CD14-positive monocyte (primary cell): Measurements from ENCODE around the gene KLF15. TPM values are rescaled to one million over a fixed set of nuclear protein-coding genes. Genes with fewer than 3 reads are reported as not detected.

Experiments
- DNase-seq, 3 donors: peaks; one replicate each; pipeline ENCODE4 v3.0.0-alpha.2; 2011 to 2022
- H2AFZ ChIP-seq: 2 replicates; pipeline ENCODE4 v1.6.0; 2012; ENCODE audit warnings: mild to moderate bottlenecking, low read depth, low read length, inconsistent platforms; ENCODE audit not compliant: insufficient read depth, poor library complexity, severe bottlenecking
- H3K27ac ChIP-seq, 2 donors: 1 replicate in 1 of 2; 2 replicates in 1 of 2; pipeline ENCODE4 v1.5.1; 2012 to 2013; ENCODE audit warnings: low read length in 2 of 2, control low read depth in 1 of 2, inconsistent platforms in 1 of 2, low read depth in 1 of 2, mild to moderate bottlenecking in 1 of 2
- H3K27me3 ChIP-seq, 2 donors: one replicate each; pipeline versions ENCODE4 v1.6.0 to v1.6.1; 2011 to 2013; ENCODE audit warnings: low read length in 2 of 2; ENCODE audit not compliant: control insufficient read depth in 2 of 2, insufficient read depth in 2 of 2
- H3K36me3 ChIP-seq, 2 donors: replicated peaks in 1 of 2; 1 replicate in 1 of 2; 2 replicates in 1 of 2; pipeline versions ENCODE4 v1.5.1 to v1.6.1; 2012 to 2013; ENCODE audit warnings: low read length in 2 of 2, control low read depth in 1 of 2, inconsistent platforms in 1 of 2, mild to moderate bottlenecking in 1 of 2; ENCODE audit not compliant: insufficient read depth in 2 of 2, control insufficient read depth in 1 of 2
- H3K4me1 ChIP-seq, 2 donors: 1 replicate in 1 of 2; 2 replicates in 1 of 2; pipeline versions ENCODE4 v1.5.1 to v1.6.1; 2012 to 2013; ENCODE audit warnings: low read length in 2 of 2, control low read depth in 1 of 2, inconsistent platforms in 1 of 2, mild to moderate bottlenecking in 1 of 2, moderate library complexity in 1 of 2; ENCODE audit not compliant: insufficient read depth in 2 of 2, control insufficient read depth in 1 of 2
- H3K4me2 ChIP-seq: replicated peaks from 2 replicates; pipeline ENCODE3; 2012; ENCODE audit warnings: low read length, moderate library complexity, mild to moderate bottlenecking; ENCODE audit not compliant: poor library complexity, severe bottlenecking; ENCODE audit errors: extremely low read depth
- H3K4me3 ChIP-seq, 3 experiments: fragments of 200-600 bp in 1 of 3; sonication (generic) in 1 of 3; replicated peaks in 1 of 3; 1 replicate in 2 of 3; 2 replicates in 1 of 3; pipeline ENCODE4 v1.5.1; 2011 to 2013; ENCODE audit warnings: low read length in 3 of 3, mild to moderate bottlenecking in 3 of 3, control low read depth in 2 of 3, low read depth in 2 of 3, inconsistent platforms in 1 of 3, moderate library complexity in 1 of 3
- H3K79me2 ChIP-seq: 2 replicates; pipeline ENCODE4 v1.6.0; 2012; ENCODE audit warnings: mild to moderate bottlenecking, control low read depth, inconsistent platforms, low read length, moderate library complexity; ENCODE audit not compliant: insufficient read depth
- H3K9ac ChIP-seq: 2 replicates; pipeline ENCODE4 v1.6.0; 2017; ENCODE audit warnings: low read length, mild to moderate bottlenecking; ENCODE audit not compliant: insufficient read depth, poor library complexity, severe bottlenecking
- H3K9me3 ChIP-seq, 2 donors: replicated peaks in 1 of 2; 1 replicate in 1 of 2; 2 replicates in 1 of 2; pipeline versions ENCODE4 v1.5.1 to v1.6.1; 2012 to 2013; ENCODE audit warnings: low read length in 2 of 2, control low read depth in 1 of 2; ENCODE audit not compliant: control insufficient read depth in 1 of 2, insufficient read depth in 1 of 2
- H4K20me1 ChIP-seq: 2 replicates; pipeline ENCODE4 v1.6.0; 2012; ENCODE audit warnings: mild to moderate bottlenecking, low read length, control low read depth, moderate library complexity; ENCODE audit not compliant: insufficient read depth
- H3K27ac Mint-ChIP-seq, 7 donors: one replicate each; pipeline ENCODE4 v1.8.0; 2020; ENCODE audit warnings: mild to moderate bottlenecking in 7 of 7, mixed read lengths in 7 of 7, moderate library complexity in 6 of 7, inconsistent platforms in 2 of 7
- H3K27me3 Mint-ChIP-seq, 3 donors: one replicate each; pipeline ENCODE4 v1.8.0; 2021 to 2022; ENCODE audit warnings: low read depth in 3 of 3, mild to moderate bottlenecking in 3 of 3, mixed read lengths in 3 of 3, moderate library complexity in 3 of 3, inconsistent platforms in 1 of 3
- H3K36me3 Mint-ChIP-seq, 2 donors: one replicate each; pipeline ENCODE4 v1.8.0; 2020; ENCODE audit warnings: mixed read lengths in 2 of 2, inconsistent platforms in 1 of 2, mild to moderate bottlenecking in 1 of 2
- H3K4me1 Mint-ChIP-seq: one replicate; pipeline ENCODE4 v1.8.0; 2020; ENCODE audit warnings: mild to moderate bottlenecking, mixed read lengths
- H3K4me3 Mint-ChIP-seq, 2 donors: one replicate each; pipeline ENCODE4 v1.8.0; 2020; ENCODE audit warnings: mild to moderate bottlenecking in 2 of 2, mixed read lengths in 2 of 2, moderate library complexity in 1 of 2
- H3K9me3 Mint-ChIP-seq, 7 donors: one replicate each; pipeline ENCODE4 v1.8.0; 2020 to 2022; ENCODE audit warnings: mixed read lengths in 7 of 7, mild to moderate bottlenecking in 6 of 7, moderate library complexity in 6 of 7, inconsistent platforms in 2 of 7
- CTCF ChIP-seq: fragments of 200-600 bp; IDR thresholded peaks from one replicate; pipeline ENCODE4 v1.8.0; 2022; ENCODE audit warnings: antibody characterized with exemption, mild to moderate bottlenecking
- whole genome bisulfite sequencing: methylation state at CpG from one replicate; pipeline ENCODE4 v1.1.5; 2013; ENCODE audit warnings: missing lambda C conversion rate; ENCODE audit not compliant: insufficient coverage; 5-methylcytosine and 5-hydroxymethylcytosine counted together
- intact Hi-C, 2 donors: fragments of 100-400 bp; cut with micrococcal nuclease; formaldehyde crosslinking; loops; one replicate each; pipeline versions ENCODE4 v1.15.0 to v1.15.1; 2023
- polyA plus RNA-seq, 3 donors: library from polyadenylated mRNA; depleted of rRNA in 1 of 3; unstranded in 2 of 3; stranded (reverse) in 1 of 3; fragments of 300-500 nt in 2 of 3; fragments of >200 nt in 1 of 3; fragmentation: Illumina TruSeq in 2 of 3; gene quantifications; 1 replicate in 2 of 3; 2 replicates in 1 of 3; pipeline ENCODE4 v1.2.3, GENCODE V29; 2012 to 2021

The KLF15 gene
- polyA plus RNA-seq, 3 donors, result not detected

DNA sequence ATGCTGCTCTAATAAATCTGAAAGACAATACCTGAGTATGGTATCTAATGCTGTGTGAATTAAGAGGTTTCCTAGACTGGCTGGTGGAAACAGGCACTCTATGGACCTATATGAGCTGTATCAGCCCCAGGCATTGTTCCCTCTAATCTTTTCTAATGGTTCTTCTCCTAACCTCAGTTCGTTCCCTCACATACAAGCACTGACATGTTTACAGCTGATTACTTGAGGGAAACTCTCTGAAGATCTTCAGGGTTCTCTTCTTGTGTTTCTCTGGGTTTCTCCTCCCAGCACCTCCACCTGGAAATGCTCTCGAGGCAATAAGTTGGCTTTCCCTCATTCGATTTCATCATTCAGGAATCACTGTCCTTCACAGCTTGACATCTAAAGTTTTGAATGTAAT is 52.9 kb downstream of the KLF15 start:
- Mint-ChIP-seq H3K4me3 (no peak overlapping the region), H3K36me3 (no peaks in the 10 kb centered on the region), H3K9me3 (peaks cover 8 to 29% (median 14%) of the 10 kb centered on the region in 7 donors), H3K27ac (no peak overlapping the region), H3K27me3 (peaks cover 5 to 17% (median 6%) of the 10 kb centered on the region in 3 donors), H3K4me1 (peaks cover 2% of the 10 kb centered on the region)
- no peak overlapping the region for H2AFZ ChIP-seq
- H3K9me3 ChIP-seq, result no peaks in the 10 kb centered on the region
- 100% methylated on average over 1 of the region's 3 CpGs for WGBS
- H3K4me1 ChIP-seq, result no peaks in the 10 kb centered on the region
- intact Hi-C loops, result no loop called here
- H3K79me2 ChIP-seq, result no peaks in the 10 kb centered on the region
- H3K27me3 ChIP-seq, result no peaks in the 10 kb centered on the region
- H3K36me3 ChIP-seq, result no peaks in the 10 kb centered on the region
- no peak for TF ChIP-seq CTCF
- no peak overlapping the region for H3K4me2 ChIP-seq
- H3K27ac ChIP-seq, result no peak overlapping the region
- DNase-seq, result no peak
- H4K20me1 ChIP-seq, result no peaks in the 10 kb centered on the region
- H3K4me3 ChIP-seq, result no peak overlapping the region
- no peak overlapping the region for H3K9ac ChIP-seq

- no peaks in the 10 kb centered on the region for H3K79me2 ChIP-seq
- no peak overlapping the region for H3K9ac ChIP-seq
- no peaks in the 10 kb centered on the region for H4K20me1 ChIP-seq
- H3K36me3 ChIP-seq, result no peaks in the 10 kb centered on the region
- intact Hi-C loops, result no loop called here
- peaks cover 8 to 32% (median 14%) of the 10 kb centered on the region in 7 donors for H3K9me3 Mint-ChIP-seq
- H3K9me3 ChIP-seq, result no peaks in the 10 kb centered on the region
- H3K36me3 Mint-ChIP-seq, result no peaks in the 10 kb centered on the region
- no peak overlapping the region for H3K4me3 ChIP-seq
- no peak overlapping the region for H2AFZ ChIP-seq
- no peak overlapping the region for H3K27ac ChIP-seq
- no peaks in the 10 kb centered on the region for H3K4me1 ChIP-seq
- no peak overlapping the region for H3K27ac Mint-ChIP-seq
- H3K27me3 ChIP-seq, result no peaks in the 10 kb centered on the region
- H3K27me3 Mint-ChIP-seq, result peaks cover 6 to 15% (median 7%) of the 10 kb centered on the region in 3 donors
- DNase-seq, result no peak
- no peak overlapping the region for H3K4me3 Mint-ChIP-seq
- no peaks in the 10 kb centered on the region for H3K4me1 Mint-ChIP-seq
- no peak overlapping the region for H3K4me2 ChIP-seq
- no peak for TF ChIP-seq CTCF
Measured at GRCh38 chr3:126303272-126303671, 53.9 kb downstream of the KLF15 start.
